ENCODE measurements around the gene ZNF784.

ZNF784 gene

GRCh38 chr19:55643887-55644176 lies 19.5 kb upstream of the ZNF784 start:
- Histone ChIP-seq H3K18ac (ENCODE audit: low read length) (peak overlapping the region; percentile 91), H3K9ac (ENCODE audit: low read length) (peak overlapping the region; percentile 99), H4K8ac (ENCODE audit: low read depth, low read length) (peak overlapping the region; percentile 84), H2BK120ac (ENCODE audit: low read depth, low read length) (peak overlapping the region; percentile 39), H3K4me1 (ENCODE audit: control insufficient read depth, low read depth, low read length) (peaks cover 2% of the 10 kb centered on the region), H4K5ac (ENCODE audit: low read length) (no peak overlapping the region), H3K79me2 (ENCODE audit: control insufficient read depth, insufficient read depth, low read length) (peaks cover 20% of the 10 kb centered on the region), H3K4me3 (ENCODE audit: low read length) (peak overlapping the region; percentile 98), H2BK5ac (ENCODE audit: low read length) (no peak overlapping the region), H3K27ac (ENCODE audit: low read depth, low read length) (no peak overlapping the region), H2AK5ac (ENCODE audit: low read length) (peak overlapping the region; percentile 27), H3K79me1 (ENCODE audit: low read length) (peaks cover 8% of the 10 kb centered on the region), H3K56ac (ENCODE audit: low read length) (peak overlapping the region; percentile 97), H3K36me3 (ENCODE audit: control insufficient read depth, insufficient read depth, low read length) (peaks cover 7% of the 10 kb centered on the region), H3K27me3 (ENCODE audit: insufficient read depth, low read length, poor library complexity) (no peaks in the 10 kb centered on the region), H2BK15ac (replicated peaks; ENCODE audit: low read depth) (no peak overlapping the region), H3K4me2 (ENCODE audit: low read length) (peak overlapping the region; percentile 78), H3K4ac (ENCODE audit: low read depth, low read length) (peak overlapping the region; percentile 95), H3K23ac (ENCODE audit: low read length) (peak overlapping the region; percentile 89)
- WGBS (ENCODE audit: extremely low coverage, insufficient coverage, low lambda C conversion rate): no CpG with 5 or more reads among the region's 15 CpGs
- no peak for DNase-seq

GRCh38 chr19:55643003-55643886 lies 18.9 kb upstream of the ZNF784 start, which contains the start of gene ZNF581:
Gene ZNF581 (plus strand): TSS chr19:55643649. CDS start chr19:55644572, 923 bp downstream.
- H3K4me3 ChIP-seq (ENCODE audit: low read length): peak within 1 kb of the TSS; percentile 98
- H3K18ac ChIP-seq (ENCODE audit: low read length): peak within 1 kb of the TSS; percentile 91
- peak within 1 kb of the TSS; percentile 89 for H3K23ac ChIP-seq (ENCODE audit: low read length)
- H3K36me3 ChIP-seq (ENCODE audit: control insufficient read depth, insufficient read depth, low read length): peaks cover 7% of the 10 kb centered on the region
- H2BK5ac ChIP-seq (ENCODE audit: low read length): peak within 1 kb of the TSS; percentile 59
- H3K27ac ChIP-seq (ENCODE audit: low read depth, low read length): peak within 1 kb of the TSS; percentile 36
- peaks cover 20% of the 10 kb centered on the region for H3K79me2 ChIP-seq (ENCODE audit: control insufficient read depth, insufficient read depth, low read length)
- peaks cover 2% of the 10 kb centered on the region for H3K4me1 ChIP-seq (ENCODE audit: control insufficient read depth, low read depth, low read length)
- peak within 1 kb of the TSS; percentile 84 for H4K8ac ChIP-seq (ENCODE audit: low read depth, low read length)
- no peak within 1 kb of the TSS for H2BK15ac ChIP-seq (replicated peaks; ENCODE audit: low read depth)
- peak within 1 kb of the TSS; percentile 99 for H3K9ac ChIP-seq (ENCODE audit: low read length)
- DNase-seq: peak; percentile 87
- peak within 1 kb of the TSS; percentile 39 for H2BK120ac ChIP-seq (ENCODE audit: low read depth, low read length)
- H4K5ac ChIP-seq (ENCODE audit: low read length): peak within 1 kb of the TSS; percentile 5
- H3K56ac ChIP-seq (ENCODE audit: low read length): peak within 1 kb of the TSS; percentile 97
- no peaks in the 10 kb centered on the region for H3K27me3 ChIP-seq (ENCODE audit: insufficient read depth, low read length, poor library complexity)
- peak within 1 kb of the TSS; percentile 30 for H2AK5ac ChIP-seq (ENCODE audit: low read length)
- peak within 1 kb of the TSS; percentile 95 for H3K4ac ChIP-seq (ENCODE audit: low read depth, low read length)
- WGBS (ENCODE audit: extremely low coverage, insufficient coverage, low lambda C conversion rate): no CpG with 5 or more reads among the region's 56 CpGs
- peak within 1 kb of the TSS; percentile 96 for H3K4me2 ChIP-seq (ENCODE audit: low read length)
- H3K79me1 ChIP-seq (ENCODE audit: low read length): peaks cover 8% of the 10 kb centered on the region

- Histone ChIP-seq H4K8ac (ENCODE audit: low read depth, low read length) (peak overlapping the region; percentile 69), H2BK15ac (replicated peaks; ENCODE audit: low read depth) (no peak overlapping the region), H4K5ac (ENCODE audit: low read length) (no peak overlapping the region), H3K27ac (ENCODE audit: low read depth, low read length) (peak overlapping the region; percentile 36), H3K4ac (ENCODE audit: low read depth, low read length) (peak overlapping the region; percentile 41), H3K79me1 (ENCODE audit: low read length) (peaks cover 11% of the 10 kb centered on the region), H3K27me3 (ENCODE audit: insufficient read depth, low read length, poor library complexity) (no peaks in the 10 kb centered on the region), H2BK5ac (ENCODE audit: low read length) (no peak overlapping the region), H3K4me1 (ENCODE audit: control insufficient read depth, low read depth, low read length) (peaks cover 2% of the 10 kb centered on the region), H3K4me2 (ENCODE audit: low read length) (peak overlapping the region; percentile 96), H3K36me3 (ENCODE audit: control insufficient read depth, insufficient read depth, low read length) (peaks cover 7% of the 10 kb centered on the region), H3K9ac (ENCODE audit: low read length) (peak overlapping the region; percentile 99), H3K4me3 (ENCODE audit: low read length) (peak overlapping the region; percentile 49), H3K23ac (ENCODE audit: low read length) (peak overlapping the region; percentile 7), H3K18ac (ENCODE audit: low read length) (peak overlapping the region; percentile 95), H3K79me2 (ENCODE audit: control insufficient read depth, insufficient read depth, low read length) (peaks cover 22% of the 10 kb centered on the region), H2BK120ac (ENCODE audit: low read depth, low read length) (no peak overlapping the region), H3K56ac (ENCODE audit: low read length) (peak overlapping the region; percentile 95), H2AK5ac (ENCODE audit: low read length) (no peak overlapping the region)
- WGBS (ENCODE audit: extremely low coverage, insufficient coverage, low lambda C conversion rate): no CpG with 5 or more reads among the region's 65 CpGs
- peak; percentile 48 for DNase-seq
Observed at GRCh38 chr19:55642153-55643002, 18.0 kb upstream of the ZNF784 start.

- Histone ChIP-seq H2BK120ac (ENCODE audit: low read depth, low read length) (no peak overlapping the region), H4K8ac (ENCODE audit: low read depth, low read length) (no peak overlapping the region), H3K27ac (ENCODE audit: low read depth, low read length) (peak overlapping the region; percentile 85), H2BK15ac (replicated peaks; ENCODE audit: low read depth) (no peak overlapping the region), H4K5ac (ENCODE audit: low read length) (no peak overlapping the region), H3K36me3 (ENCODE audit: control insufficient read depth, insufficient read depth, low read length) (peaks cover 7% of the 10 kb centered on the region), H3K23ac (ENCODE audit: low read length) (no peak overlapping the region), H3K4me3 (ENCODE audit: low read length) (peak overlapping the region; percentile 74), H2AK5ac (ENCODE audit: low read length) (peak overlapping the region; percentile 92), H3K9ac (ENCODE audit: low read length) (peak overlapping the region; percentile 99), H3K27me3 (ENCODE audit: insufficient read depth, low read length, poor library complexity) (no peaks in the 10 kb centered on the region), H3K4me2 (ENCODE audit: low read length) (peak overlapping the region; percentile 96), H3K79me1 (ENCODE audit: low read length) (peaks cover 13% of the 10 kb centered on the region), H3K4ac (ENCODE audit: low read depth, low read length) (peak overlapping the region; percentile 89), H3K4me1 (ENCODE audit: control insufficient read depth, low read depth, low read length) (peaks cover 2% of the 10 kb centered on the region), H3K79me2 (ENCODE audit: control insufficient read depth, insufficient read depth, low read length) (peaks cover 22% of the 10 kb centered on the region), H2BK5ac (ENCODE audit: low read length) (peak overlapping the region; percentile 16), H3K18ac (ENCODE audit: low read length) (peak overlapping the region; percentile 95), H3K56ac (ENCODE audit: low read length) (peak overlapping the region; percentile 95)
- peak; percentile 48 for DNase-seq
- WGBS (ENCODE audit: extremely low coverage, insufficient coverage, low lambda C conversion rate): no CpG with 5 or more reads among the region's 25 CpGs
Observed at GRCh38 chr19:55641426-55642152, 17.2 kb upstream of the ZNF784 start.

GRCh38 chr19:55640577-55641425 lies 16.4 kb upstream of the ZNF784 start, which contains the start of gene ZNF580:
Gene ZNF580 (plus strand): TSS chr19:55641002. CDS start chr19:55642509, 1,507 bp downstream.
- Histone ChIP-seq H2BK5ac (ENCODE audit: low read length) (peak within 1 kb of the TSS; percentile 16), H3K36me3 (ENCODE audit: control insufficient read depth, insufficient read depth, low read length) (peaks cover 7% of the 10 kb centered on the region), H3K4me3 (ENCODE audit: low read length) (peak within 1 kb of the TSS; percentile 74), H2BK15ac (replicated peaks; ENCODE audit: low read depth) (no peak within 1 kb of the TSS), H3K4ac (ENCODE audit: low read depth, low read length) (peak within 1 kb of the TSS; percentile 89), H3K4me1 (ENCODE audit: control insufficient read depth, low read depth, low read length) (peaks cover 4% of the 10 kb centered on the region), H2AK5ac (ENCODE audit: low read length) (peak within 1 kb of the TSS; percentile 92), H3K79me2 (ENCODE audit: control insufficient read depth, insufficient read depth, low read length) (peaks cover 27% of the 10 kb centered on the region), H3K9ac (ENCODE audit: low read length) (peak within 1 kb of the TSS; percentile 99), H3K18ac (ENCODE audit: low read length) (peak within 1 kb of the TSS; percentile 95), H3K4me2 (ENCODE audit: low read length) (peak within 1 kb of the TSS; percentile 85), H3K79me1 (ENCODE audit: low read length) (peaks cover 19% of the 10 kb centered on the region), H3K27me3 (ENCODE audit: insufficient read depth, low read length, poor library complexity) (no peaks in the 10 kb centered on the region), H2BK120ac (ENCODE audit: low read depth, low read length) (no peak within 1 kb of the TSS), H3K23ac (ENCODE audit: low read length) (no peak within 1 kb of the TSS), H4K5ac (ENCODE audit: low read length) (no peak within 1 kb of the TSS), H4K8ac (ENCODE audit: low read depth, low read length) (no peak within 1 kb of the TSS), H3K56ac (ENCODE audit: low read length) (peak within 1 kb of the TSS; percentile 95), H3K27ac (ENCODE audit: low read depth, low read length) (peak within 1 kb of the TSS; percentile 85)
- no CpG with 5 or more reads among the region's 89 CpGs for WGBS (ENCODE audit: extremely low coverage, insufficient coverage, low lambda C conversion rate)
- peak; percentile 82 for DNase-seq
